GM21723 (cell line): ENCODE measurements around the gene ZSWIM4.
A peak's percentile ranks its signal among the peaks of the same experiment; 100 is the strongest.
"Not testable (repeated sequence)": the region's sequence is repeated elsewhere in the genome, so short reads cannot be mapped to it uniquely, and the experiment has no call there.

ENCODE experiments used
- ATAC-seq: cut with Tn5 transposase; IDR thresholded peaks from one replicate; pipeline ENCODE4 v1.9.1; 2021; ENCODE audit warnings: mild to moderate bottlenecking, moderate library complexity; ENCODE audit not compliant: unreplicated experiment

The ZSWIM4 gene

GRCh38 chr19:13774217-13775191 lies 20.7 kb upstream of the ZSWIM4 start, which contains the start of gene C19orf53:
C19orf53 (plus strand) TSS chr19:13774456; CDS start chr19:13774478, 22 bp downstream.
- peak; percentile 86 for ATAC-seq

GRCh38 chr19:13778398-13778797 lies 16.8 kb upstream of the ZSWIM4 start:
- ATAC-seq, result no peak

GRCh38 chr19:13778847-13779246 lies 16.4 kb upstream of the ZSWIM4 start:
- no peak for ATAC-seq

DNA sequence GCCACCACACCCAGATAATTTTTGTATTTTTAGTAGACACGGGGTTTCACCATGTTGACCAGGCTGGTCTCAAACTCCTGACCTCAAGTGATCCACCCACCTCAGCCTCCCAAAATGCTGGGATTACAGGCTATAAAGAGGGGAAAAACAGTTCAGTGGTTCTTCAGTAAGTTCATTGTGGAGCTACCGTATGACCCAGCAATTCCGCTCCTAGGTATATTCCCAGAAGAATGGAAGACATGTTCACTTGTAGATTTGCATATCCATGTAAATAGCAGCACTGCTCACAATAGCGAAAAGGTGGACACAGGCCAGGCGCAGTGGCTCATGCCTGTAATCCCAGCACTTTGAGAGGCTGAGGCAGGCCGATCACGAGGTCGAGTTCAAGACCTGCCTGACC lies 15.4 kb upstream of the ZSWIM4 start:
- not testable (repeated sequence) for ATAC-seq

DNA sequence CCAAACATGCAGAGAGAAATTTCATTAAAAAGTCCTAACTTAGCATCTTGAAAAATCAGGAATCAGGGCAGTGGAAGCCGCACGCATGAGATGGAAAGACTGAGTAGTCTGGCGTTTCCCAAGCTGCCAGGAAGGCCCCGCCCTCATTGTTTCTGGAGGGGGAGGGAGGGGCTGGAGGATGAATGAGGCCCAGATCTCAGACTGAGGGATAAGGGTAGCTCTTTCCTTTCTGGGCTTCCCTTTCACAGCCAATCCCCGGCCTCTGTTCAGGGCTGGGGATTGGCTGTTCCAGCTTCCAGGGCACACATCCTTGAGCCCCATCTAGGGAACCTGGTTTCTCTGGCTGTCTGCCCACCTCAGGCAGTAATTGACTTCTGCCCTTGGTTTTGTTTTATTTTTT lies 13.7 kb upstream of the ZSWIM4 start:
- ATAC-seq, result no peak

DNA sequence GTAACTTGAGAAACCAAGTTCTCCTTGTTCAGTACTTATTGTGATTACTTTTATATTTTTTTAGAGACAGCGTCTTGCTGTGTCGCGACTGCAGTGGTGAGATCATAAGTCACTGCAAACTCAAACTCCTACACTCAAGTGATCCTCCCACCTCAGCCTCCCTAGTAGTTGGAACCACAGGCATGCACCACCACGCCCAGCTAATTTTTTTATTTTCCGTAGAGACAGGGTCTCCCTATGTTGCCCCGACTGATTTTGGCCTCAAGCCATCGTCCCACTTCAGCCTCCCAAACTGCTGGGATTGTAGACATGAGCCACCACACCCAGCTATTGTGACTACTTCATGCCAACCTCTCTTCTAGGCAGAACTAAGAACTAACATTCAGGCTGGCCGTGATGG lies 12.7 kb upstream of the ZSWIM4 start:
- ATAC-seq, result no peak

DNA sequence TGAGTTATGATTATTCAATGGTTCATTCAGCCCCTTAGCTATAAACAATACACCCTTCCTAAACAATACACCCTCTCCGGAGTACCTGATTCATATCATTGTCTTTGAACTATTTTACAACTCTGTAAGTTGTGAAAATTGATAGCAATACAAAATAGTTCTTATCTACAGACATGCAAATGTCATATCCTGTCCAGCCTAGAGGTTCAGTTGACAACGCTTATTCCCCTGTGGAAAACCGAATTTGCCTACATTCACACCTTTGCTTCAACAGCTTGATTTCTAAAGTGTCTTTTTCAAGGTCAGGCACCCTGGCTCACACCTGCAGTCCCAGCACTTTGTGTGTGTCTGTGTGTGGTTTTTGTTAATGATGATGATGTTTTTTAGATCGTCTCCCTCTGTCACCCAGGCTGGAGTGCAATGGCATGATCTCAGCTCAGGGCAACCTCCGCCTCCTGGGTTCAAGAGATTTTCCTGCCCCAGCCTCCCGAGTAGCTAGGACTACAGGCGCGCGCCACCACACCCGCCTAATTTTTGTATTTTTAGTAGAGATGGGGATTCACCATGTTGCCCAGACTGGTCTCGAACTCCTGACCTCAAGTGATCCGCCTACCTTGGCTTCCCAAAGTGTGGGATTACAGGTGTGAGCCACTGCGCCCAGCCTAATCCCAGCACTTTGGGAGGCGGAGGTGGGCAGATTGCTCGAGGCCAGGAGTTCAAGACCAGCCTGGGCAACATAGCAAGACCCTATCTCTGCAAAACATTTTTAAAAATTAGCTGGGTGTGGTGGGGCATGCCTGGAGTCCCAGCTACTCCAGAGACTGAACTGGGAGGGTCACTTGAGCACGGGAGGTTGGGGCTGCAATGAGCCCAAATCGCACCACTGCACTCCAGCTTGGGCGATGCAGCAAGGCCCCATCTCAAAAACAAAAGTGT lies 11.4 kb upstream of the ZSWIM4 start:
- ATAC-seq, result no peak

DNA sequence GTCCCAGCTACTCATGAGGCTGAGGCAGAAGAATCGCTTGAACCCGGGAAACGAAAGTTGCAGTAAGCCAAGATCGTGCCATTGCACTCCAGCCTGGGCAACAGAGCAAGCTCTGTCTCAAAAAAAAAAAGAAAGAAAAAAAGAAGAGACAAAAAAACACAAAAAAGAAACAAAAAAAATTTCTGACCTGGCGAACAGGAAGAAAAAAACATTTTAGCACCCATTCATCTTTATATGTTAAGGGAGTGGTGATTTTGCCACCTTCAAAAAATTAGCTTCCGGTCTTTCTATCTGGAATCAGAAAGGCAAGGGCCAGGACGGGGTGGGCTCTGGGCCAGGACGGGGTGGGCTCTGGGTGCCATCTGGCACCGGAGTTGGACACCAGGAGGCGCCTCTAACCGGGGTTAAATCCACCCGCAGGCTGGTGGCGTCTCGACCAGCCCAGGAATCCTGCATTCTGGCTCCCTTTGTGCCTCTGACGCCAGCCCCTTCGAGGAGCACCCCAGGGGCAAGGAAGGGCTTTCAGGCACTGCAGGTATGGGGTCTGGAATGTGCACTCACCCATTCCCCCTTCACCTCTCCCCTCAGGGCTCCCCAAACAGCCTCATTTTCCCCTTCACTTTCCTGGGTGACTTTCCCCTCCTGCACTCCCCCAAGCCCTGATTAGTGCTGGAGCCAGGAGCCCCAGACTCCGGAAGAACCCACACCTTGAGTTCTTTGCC lies 10.4 kb upstream of the ZSWIM4 start:
- no peak for ATAC-seq

DNA sequence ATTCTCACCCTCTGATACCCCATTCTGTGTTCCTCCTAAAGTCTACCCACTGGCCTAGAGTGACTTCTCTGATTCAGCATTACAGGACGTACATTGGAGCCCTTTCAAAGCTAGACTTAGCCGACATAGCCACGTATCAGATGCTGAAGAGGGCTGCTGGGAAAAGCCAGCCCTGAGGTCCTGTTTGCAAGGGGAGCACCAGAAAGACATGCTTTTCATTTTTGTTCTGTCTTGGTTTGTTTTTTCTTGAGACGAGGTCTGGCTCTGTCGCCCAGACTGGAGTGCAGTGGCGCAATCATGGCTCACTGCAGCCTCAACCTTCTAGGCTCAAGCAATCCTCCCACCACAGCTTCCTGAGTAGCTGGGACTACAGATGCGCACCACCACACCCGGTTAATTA lies 6.3 kb upstream of the ZSWIM4 start:
- ATAC-seq, result no peak

DNA sequence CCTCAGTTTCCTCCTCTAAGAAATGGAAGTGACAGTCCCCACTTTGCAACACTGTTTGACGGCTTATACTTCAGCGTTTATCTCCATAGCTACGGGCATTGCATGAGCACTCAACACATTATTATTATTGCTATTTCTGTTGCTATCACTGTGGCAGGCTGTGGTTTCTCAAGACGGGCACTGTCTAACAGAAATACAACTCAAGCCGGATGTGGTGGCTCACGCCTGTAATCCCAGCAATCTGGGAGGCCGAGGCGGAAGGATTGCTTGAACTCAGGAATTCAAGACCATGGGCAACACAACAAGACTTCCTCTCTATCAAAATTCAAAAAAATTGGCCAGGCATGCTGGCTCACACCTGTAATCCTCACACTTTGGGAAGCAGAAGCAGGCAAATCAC lies 4.9 kb upstream of the ZSWIM4 start:
- ATAC-seq, result no peak

DNA sequence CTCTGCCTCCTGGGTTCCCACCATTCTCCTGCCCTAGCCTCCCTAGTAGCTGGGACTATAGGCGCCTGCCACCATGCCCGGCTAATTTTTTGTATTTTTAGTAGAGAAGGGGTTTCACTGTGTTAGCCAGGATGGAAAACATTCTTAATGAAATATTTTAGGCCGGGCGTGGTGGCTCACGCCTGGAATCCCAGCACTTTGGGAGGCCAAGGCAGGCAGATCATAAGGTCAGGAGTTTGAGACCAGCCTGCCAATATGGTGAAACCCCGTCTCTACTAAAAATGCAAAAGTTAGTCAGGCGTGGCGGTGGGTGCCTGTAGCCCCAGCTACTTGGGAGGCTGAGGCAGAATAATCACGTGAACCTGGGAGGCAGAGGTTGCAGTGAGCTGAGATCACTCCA lies 1.9 kb upstream of the ZSWIM4 start:
- not testable (repeated sequence) for ATAC-seq

DNA sequence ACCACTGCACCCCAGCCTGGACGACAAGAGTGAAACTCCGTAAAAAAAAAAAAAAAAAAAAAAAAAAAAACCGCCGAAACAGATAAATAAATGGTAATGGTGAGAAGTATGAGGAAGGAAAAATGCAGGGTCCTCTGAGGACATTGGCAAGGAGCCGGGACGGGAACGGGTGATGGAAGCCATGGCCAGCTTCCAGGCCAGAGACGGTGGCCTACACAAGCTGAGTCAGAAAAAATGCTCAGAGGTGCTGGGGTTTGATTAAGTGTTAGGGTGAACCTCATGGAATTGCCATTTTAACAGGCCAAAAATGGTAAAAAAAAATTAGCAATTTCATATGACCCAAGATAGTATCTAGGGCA lies 866 bp upstream of the ZSWIM4 start:
- ATAC-seq, result no peak

DNA sequence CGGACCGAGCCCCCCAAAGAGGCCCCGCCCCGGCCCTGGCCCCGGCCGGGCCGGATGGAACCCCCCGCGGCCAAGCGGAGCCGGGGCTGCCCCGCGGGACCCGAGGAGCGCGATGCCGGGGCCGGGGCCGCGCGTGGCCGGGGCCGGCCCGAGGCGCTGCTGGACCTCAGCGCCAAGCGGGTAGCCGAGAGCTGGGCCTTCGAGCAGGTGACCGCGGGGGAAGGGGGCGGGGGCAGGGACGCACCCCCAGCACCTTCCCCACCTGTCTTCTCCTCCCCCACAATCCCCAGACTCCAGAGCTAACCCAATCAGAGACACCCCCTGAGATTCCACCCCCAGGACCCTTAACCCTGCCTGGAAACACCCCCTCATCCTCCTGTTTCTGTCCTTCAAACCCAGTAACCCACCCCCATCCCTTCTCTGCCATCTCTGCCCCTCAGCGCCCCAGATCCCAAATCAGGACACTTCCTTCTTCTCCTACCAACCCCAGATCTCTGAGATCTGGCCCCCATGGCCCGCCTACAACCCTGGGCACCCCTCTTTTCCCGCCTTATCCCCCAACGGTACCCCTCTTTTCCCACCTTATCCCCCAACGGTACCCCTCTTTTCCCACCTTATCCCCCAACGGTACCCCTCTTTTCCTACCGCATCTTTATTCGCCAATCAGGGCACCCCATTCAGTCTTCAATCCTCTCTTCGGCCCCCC lies 505 bp downstream of the ZSWIM4 start:
- peak; percentile 41 for ATAC-seq

GRCh38 chr19:13796301-13797057 lies 1.2 kb downstream of the ZSWIM4 start:
- ATAC-seq, result no peak

DNA sequence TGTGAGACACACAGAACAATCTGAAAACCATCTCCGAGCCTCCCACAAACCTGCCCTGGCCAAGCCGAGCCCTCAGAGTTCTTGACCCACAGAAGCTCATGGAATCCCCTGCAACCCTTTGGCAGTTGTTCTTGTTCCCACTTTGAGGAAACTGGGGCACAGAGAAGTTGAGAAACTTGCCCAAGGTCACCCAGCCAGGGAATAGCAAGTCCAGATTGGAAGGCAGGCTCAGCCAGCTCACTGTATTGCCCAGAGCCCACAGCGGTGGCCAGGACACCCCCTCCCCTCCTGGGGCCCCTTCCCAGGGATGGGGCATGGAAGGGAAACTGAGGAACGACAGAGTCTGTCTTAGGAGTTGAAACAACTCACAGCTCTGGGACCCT lies 1.8 kb downstream of the ZSWIM4 start:
- no peak for ATAC-seq

DNA sequence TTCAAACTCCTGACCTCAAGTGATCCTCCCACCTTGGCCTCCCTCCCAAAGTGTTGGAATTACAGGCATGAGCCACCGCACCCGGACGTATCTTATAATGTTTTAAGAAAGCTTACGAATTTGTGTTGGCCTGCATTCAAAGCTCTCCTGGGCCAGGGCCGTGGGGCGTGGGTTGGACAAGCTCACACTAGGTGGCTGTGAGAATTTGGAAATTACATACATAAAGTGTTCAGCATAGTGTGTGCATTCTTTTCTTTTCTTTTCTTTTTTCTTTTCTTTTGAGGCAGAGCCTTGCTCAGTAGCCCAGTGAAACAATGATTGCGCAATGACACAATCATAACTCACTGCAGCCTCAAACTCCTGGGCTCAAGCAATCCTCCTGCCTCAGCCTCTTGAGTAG lies 2.6 kb downstream of the ZSWIM4 start:
- ATAC-seq, result no peak

DNA sequence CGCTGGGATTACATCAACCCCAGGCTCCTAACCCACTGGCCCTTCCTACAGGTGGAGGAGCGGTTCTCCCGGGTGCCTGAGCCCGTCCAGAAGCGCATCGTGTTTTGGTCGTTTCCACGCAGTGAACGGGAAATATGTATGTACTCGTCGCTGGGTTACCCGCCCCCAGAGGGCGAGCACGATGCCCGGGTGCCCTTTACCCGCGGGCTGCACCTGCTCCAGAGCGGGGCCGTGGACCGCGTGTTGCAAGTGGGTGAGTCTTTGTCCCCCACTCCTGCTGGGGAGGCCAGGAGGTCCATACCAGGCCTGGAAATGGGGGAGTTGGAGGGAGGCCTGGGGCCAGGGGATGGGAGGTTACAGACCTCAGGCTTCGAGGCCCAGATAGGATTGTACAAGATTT lies 4.4 kb downstream of the ZSWIM4 start:
- no peak for ATAC-seq

GRCh38 chr19:13803038-13803437 lies 7.8 kb downstream of the ZSWIM4 start:
- no peak for ATAC-seq

GRCh38 chr19:13804830-13805683 lies 9.8 kb downstream of the ZSWIM4 start:
- ATAC-seq, result no peak
